Vagina (tissue), 2 donors: Measurements from ENCODE around the gene PTK7.

ENCODE experiments used
- CTCF ChIP-seq, 3 experiments: fragments of 450-650 bp in 2 of 3; fragments of 200-600 bp in 1 of 3; sonication (generic) in 1 of 3; IDR thresholded peaks; one replicate each; pipeline ENCODE4 v1.5.1; 2017 to 2019; ENCODE audit warnings: antibody characterized with exemption in 3 of 3, mild to moderate bottlenecking in 2 of 3, moderate library complexity in 2 of 3
- POLR2A ChIP-seq, 2 donors: fragments of 450-650 bp; IDR thresholded peaks; one replicate each; pipeline ENCODE4 v1.6.1; 2017; ENCODE audit warnings: antibody characterized with exemption in 2 of 2, mild to moderate bottlenecking in 2 of 2, moderate library complexity in 2 of 2
- POLR2AphosphoS5 ChIP-seq, 2 donors: sonication (generic); formaldehyde crosslinking; IDR thresholded peaks; one replicate each; pipeline ENCODE4 v1.9.0; 2017; ENCODE audit warnings: antibody characterized with exemption in 2 of 2, mild to moderate bottlenecking in 2 of 2, low read depth in 1 of 2; ENCODE audit not compliant: insufficient read depth in 1 of 2

DNA sequence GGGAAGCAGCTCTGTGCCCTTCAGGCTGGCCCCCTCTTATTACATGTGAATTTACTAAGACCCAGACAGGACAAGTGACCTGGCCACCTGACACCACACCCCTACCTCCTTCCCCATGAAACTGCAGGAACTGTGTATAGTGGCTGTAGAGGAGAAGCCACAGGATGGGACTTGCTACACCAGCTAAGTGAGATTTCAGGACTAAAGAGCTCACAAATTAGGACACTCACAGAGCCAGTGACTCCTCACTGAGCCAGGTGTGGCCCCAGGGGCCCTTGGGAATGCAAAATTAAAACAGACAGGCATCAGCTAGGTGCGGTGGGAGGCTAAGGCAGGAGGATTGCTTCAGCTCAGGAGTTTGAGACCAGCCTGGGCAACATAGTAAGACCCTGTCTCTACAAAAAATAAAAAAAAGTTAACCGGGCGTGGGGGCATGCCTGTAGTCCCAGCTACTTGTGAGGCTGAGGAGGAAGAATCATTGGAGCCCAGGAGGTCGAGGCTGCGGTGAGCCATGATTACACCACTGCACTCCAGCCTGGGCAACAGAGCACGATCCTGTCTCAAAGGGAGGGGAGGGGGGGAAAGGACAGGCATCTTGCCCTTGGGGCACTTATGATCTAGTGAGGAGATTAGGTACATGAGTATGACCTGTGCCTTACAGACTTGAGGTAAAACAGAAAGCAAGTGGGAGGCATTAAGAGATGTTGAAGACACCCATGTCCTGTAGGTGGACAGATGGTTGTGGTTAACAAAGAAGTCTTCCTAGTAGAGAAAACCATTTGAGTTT is 71.8 kb downstream of the PTK7 start:
- TF ChIP-seq CTCF (IDR thresholded peaks at IDR 0.05) (no peak), POLR2AphosphoS5 (IDR thresholded peaks at IDR 0.05; ENCODE audit: insufficient read depth in 1 of 2, low read depth in 1 of 2) (no peak), POLR2A (IDR thresholded peaks at IDR 0.05) (no peak)
